Adrenal gland (tissue), 5 donors: ENCODE measurements around the gene ZNF185.

Experiments
- POLR2A ChIP-seq, 2 donors: fragments of 450-650 bp; IDR thresholded peaks; one replicate each; pipeline ENCODE4 v1.6.1; 2017; ENCODE audit warnings: antibody characterized with exemption in 2 of 2, mild to moderate bottlenecking in 2 of 2, moderate library complexity in 1 of 2
- TF ChIP-seq, protein P1 (sequence below), 6 experiments: fragments of 450-650 bp in 4 of 6; fragments of 200-600 bp in 2 of 6; sonication (generic) in 1 of 6; IDR thresholded peaks; 1 replicate in 5 of 6; 2 replicates in 1 of 6; pipeline versions ENCODE4 v1.5.1 to v1.8.0; 2016 to 2021; ENCODE audit warnings: antibody characterized with exemption in 6 of 6, mild to moderate bottlenecking in 2 of 6, moderate library complexity in 1 of 6
- donor health status: DM: no; HTN: no; CAD: no.

DNA sequence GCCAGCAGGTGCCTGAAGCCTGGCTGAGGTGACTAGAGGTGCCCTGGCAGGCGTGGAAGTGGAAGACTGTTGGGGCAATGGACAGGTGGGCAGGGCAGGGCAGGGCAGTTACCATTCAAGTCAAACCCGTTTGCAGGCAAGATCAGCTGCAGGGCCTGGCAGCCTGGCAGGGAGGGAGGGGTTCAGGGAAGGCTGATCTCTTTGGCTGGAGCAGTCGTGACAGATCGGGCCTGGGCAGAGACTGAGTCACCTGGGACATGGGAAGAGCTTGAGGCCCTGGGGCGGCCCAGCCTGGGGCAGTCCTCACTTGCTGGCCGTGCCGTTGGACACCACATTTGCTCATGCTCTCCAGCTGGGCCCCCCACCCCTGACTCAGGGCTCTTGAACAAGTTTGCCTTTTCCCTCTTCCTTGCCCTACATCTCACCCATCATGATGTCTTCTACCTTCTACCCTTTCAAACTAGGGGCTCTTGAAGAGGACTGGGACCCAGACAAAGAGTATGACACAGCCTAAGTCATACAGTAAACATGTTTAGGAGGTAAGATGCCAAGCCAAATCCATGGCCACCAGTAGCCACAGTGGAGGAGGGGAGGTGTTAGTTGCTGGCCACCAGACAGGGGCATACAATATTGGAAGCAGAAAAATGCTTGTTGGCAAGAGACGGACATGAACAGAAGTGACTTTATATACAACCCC lies 2.0 kb upstream of the ZNF185 start:
- TF ChIP-seq, protein P1, sequence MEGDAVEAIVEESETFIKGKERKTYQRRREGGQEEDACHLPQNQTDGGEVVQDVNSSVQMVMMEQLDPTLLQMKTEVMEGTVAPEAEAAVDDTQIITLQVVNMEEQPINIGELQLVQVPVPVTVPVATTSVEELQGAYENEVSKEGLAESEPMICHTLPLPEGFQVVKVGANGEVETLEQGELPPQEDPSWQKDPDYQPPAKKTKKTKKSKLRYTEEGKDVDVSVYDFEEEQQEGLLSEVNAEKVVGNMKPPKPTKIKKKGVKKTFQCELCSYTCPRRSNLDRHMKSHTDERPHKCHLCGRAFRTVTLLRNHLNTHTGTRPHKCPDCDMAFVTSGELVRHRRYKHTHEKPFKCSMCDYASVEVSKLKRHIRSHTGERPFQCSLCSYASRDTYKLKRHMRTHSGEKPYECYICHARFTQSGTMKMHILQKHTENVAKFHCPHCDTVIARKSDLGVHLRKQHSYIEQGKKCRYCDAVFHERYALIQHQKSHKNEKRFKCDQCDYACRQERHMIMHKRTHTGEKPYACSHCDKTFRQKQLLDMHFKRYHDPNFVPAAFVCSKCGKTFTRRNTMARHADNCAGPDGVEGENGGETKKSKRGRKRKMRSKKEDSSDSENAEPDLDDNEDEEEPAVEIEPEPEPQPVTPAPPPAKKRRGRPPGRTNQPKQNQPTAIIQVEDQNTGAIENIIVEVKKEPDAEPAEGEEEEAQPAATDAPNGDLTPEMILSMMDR (IDR thresholded peaks at IDR 0.05): no peak
- no peak for TF ChIP-seq POLR2A (IDR thresholded peaks at IDR 0.05)
